ENCODE results near the gene HOXB3.

The HOXB3 gene

DNA sequence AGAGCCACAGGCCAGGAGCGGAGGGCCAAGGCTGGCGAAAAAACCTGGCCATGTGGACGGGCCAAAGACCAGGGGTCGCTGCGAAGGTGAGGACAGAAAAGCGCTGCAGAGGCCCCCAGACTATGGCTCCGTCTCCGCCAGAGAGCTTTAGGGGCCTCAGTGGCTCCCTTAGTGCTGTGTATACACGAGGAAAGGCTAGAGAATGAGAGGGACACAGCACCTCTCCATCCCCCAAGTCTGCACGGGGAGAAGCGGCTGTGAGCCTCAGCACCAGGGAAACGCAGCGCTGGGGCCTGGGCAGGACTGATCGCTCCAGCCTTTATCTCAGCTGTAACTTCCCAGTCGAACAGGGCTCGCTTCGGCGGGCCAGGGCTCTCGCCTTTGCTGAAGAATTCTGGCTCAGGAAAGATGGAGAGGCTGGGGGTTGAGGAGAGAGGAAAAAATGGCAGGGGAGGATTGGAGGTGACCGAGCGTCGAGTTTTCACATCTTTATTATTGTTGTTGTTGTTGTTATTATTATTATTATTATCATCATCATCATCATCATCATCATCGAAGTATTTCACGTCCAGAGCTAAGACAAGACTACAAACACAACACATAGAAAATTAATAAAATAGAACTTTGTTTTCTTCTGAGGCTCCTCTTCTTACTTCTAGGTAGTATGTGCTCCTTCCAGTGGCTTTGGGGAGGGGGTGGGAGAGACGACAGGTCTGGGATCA lies 5.4 kb upstream of the HOXB3 start:
- ChIA-PET CTCF (interaction anchor here (0.9 to 4.1 kb wide), 13 partner anchors 8 to 460 kb away, joined by 3 to 51 read pairs (median 3); no protein-coding TSS in a partner anchor), POLR2A (no interaction called here)
- no peak for DNase-seq (ENCODE audit: extremely low spot score)
- TF ChIP-seq, protein P1, sequence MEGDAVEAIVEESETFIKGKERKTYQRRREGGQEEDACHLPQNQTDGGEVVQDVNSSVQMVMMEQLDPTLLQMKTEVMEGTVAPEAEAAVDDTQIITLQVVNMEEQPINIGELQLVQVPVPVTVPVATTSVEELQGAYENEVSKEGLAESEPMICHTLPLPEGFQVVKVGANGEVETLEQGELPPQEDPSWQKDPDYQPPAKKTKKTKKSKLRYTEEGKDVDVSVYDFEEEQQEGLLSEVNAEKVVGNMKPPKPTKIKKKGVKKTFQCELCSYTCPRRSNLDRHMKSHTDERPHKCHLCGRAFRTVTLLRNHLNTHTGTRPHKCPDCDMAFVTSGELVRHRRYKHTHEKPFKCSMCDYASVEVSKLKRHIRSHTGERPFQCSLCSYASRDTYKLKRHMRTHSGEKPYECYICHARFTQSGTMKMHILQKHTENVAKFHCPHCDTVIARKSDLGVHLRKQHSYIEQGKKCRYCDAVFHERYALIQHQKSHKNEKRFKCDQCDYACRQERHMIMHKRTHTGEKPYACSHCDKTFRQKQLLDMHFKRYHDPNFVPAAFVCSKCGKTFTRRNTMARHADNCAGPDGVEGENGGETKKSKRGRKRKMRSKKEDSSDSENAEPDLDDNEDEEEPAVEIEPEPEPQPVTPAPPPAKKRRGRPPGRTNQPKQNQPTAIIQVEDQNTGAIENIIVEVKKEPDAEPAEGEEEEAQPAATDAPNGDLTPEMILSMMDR (IDR thresholded peaks at IDR 0.05; ENCODE audit: control extremely low read depth, extremely low read depth, low read depth, missing control alignments): no peak

DNA sequence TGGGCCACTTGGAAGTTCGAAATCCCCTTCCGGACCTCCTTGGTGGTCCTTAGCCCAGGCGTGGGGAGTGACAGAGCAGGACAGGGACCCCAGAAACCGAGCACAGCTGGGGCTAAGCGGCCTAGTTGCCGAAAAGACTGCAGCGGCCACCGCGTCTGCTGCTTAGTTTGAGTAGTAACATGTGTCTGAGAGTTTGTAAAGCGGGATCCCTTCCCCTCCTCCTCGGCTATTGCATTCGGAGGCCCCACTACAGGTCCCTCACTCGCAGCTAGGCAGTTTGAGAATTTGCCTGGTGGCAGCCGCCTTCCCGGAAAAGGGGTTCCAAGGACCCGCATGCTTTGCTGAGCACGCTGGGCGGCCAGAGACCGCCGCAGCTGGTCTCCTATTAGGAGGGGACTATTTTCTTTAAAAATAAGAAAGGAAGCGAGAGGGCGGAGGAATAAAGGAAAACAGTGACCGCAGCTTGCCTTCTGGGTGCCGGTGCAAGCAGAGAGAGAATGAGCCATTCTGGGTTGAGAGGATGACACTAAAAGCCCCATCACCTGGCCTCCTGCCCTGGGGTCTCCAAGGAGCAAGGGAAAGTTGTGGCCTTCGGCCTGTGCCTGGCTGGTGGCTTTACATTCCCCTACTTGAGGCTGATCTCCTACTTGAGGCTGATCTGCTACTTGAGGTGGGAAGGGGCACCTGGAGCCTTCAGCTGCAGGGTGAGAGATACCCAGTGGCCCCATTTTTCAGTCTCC lies 4.7 kb upstream of the HOXB3 start:
- CTCF ChIA-PET: interaction anchor here (0.9 to 4.1 kb wide), 14 partner anchors 19 to 460 kb away, joined by 3 to 51 read pairs (median 4); partner anchors contain the start of gene HOXB8
- TF ChIP-seq, protein P1 (IDR thresholded peaks at IDR 0.05; ENCODE audit: control extremely low read depth, extremely low read depth, low read depth, missing control alignments): no peak
- POLR2A ChIA-PET: no interaction called here
- DNase-seq (ENCODE audit: extremely low spot score): no peak

DNA sequence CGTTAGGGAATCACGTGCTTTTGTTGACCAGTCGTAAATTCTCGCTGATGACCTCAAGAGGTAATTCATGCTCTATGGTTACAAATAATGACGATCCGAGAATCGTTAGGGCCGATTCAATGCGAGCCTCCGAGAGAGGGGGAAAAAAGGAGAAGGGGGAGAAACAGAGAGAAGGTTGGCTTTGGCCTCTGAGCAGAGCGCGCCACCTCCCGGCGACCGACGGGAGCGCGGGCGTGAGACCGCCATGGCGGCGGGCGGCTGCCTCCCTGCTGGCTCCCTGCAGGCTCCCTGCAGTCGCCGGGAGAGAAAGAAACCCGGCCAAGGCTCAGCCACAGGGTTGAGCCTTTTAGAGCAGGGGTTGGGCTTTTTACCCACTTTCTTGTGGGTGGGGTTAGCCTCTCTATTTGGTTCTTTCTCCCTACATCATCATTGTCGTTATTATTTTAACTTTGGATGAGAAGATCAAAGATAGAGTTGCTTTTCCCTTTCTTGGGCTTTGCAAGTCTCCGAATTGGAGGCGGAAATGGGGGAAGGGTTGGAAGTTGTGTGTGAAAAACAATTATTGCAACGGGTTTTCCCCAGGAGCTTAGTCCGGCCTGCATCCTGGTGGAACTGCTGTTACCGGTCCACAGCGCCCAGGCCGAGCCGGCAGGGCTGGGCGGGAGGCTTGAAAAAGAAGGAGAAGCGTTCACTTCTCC lies 3.9 kb upstream of the HOXB3 start:
- ChIA-PET POLR2A (interaction anchor here (0.6 kb wide), 1 partner anchor 24 kb away, joined by 8 read pairs; no protein-coding TSS in a partner anchor), CTCF (interaction anchor here (0.8 to 4.1 kb wide), 42 partner anchors 19 to 568 kb away, joined by 3 to 51 read pairs (median 4); partner anchors contain the start of gene HOXB8)
- DNase-seq (ENCODE audit: extremely low spot score): peak; percentile 89
- TF ChIP-seq, protein P1 (IDR thresholded peaks at IDR 0.05; ENCODE audit: control extremely low read depth, extremely low read depth, low read depth, missing control alignments): peak; percentile 92

DNA sequence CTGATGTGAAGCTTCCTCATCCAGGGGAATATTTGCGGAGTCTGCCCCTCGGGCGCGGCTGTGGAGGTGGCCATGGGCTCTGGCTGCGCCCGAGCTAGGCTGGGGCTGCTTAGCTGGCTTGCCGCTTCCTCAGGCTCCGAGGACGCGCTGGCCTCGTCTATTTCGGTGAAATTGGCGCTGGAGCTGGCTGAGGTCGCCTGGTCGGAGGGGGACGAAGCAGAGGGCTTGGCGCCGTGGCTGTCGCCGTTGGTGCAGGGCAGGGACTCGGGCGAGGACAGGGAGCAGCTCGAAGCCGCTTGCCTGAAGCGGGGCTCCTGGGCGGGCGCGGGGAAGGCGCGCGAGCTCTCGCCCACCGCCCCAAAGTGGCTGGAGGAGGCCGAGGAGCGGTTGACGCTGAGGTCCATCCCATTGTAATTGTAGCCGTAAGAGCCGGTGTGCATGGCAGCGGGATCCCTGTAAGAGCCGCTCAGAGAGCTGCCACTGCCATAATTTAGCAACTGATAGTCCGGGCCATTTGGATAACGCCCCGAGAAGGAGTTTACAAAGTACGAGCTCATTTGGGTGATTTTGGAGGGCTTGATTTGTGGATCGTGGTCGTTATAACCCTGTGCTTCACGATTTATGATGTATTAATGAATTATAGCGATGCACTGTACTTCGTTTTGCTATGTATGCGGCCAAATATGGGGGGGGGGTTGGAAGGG lies 3.2 kb upstream of the HOXB3 start, which contains the start of gene HOXB5:
Gene HOXB5, minus strand, starts transcription at position 654 of the 704 bp plus-strand sequence. Its CDS starts 97 bp downstream, at position 557.
- CTCF ChIA-PET: interaction anchor here (0.6 to 4.1 kb wide), 76 partner anchors 14 to 576 kb away, joined by 3 to 51 read pairs (median 4); partner anchors contain the start of gene HOXB8

DNA sequence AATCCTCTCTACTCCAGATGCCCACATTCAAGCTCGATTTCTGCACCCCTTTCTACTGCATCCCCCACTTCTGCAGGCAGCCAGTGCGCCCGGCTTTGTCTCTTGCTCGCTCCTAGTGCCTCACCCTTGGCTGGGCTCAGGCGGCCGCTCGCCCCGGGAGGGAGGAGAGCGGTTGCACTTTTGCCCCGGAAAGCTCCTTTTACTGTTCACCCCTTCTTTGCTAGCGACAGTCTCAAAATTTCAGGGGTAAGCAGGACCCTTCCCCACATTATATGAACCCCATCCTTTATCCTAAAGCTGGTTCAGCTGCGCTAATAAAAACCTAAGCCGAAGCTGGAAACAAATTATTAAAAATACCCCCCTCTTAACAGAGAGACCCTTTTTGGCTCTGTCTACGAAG lies 2.5 kb upstream of the HOXB3 start:
- TF ChIP-seq, protein P1 (IDR thresholded peaks at IDR 0.05; ENCODE audit: control extremely low read depth, extremely low read depth, low read depth, missing control alignments): no peak
- ChIA-PET POLR2A (no interaction called here), CTCF (interaction anchor here (0.8 to 4.1 kb wide), 66 partner anchors 14 to 575 kb away, joined by 3 to 51 read pairs (median 4); partner anchors contain the start of gene HOXB8)
- no peak for DNase-seq (ENCODE audit: extremely low spot score)

More for the DNA sequence above, 3.2 kb upstream of the HOXB3 start, which contains the start of gene HOXB5:
- POLR2A ChIA-PET: interaction anchor here (0.6 kb wide), 1 partner anchor 25 kb away, joined by 8 read pairs; no protein-coding TSS in a partner anchor
- TF ChIP-seq, protein P1 (IDR thresholded peaks at IDR 0.05; ENCODE audit: control extremely low read depth, extremely low read depth, low read depth, missing control alignments): no peak
- DNase-seq (ENCODE audit: extremely low spot score): no peak
